GM21737 (cell line): ENCODE results near the gene PNMT.

Experiments used
- ATAC-seq: cut with Tn5 transposase; IDR thresholded peaks from one replicate; pipeline ENCODE4 v1.9.1; 2021; ENCODE audit warnings: mild to moderate bottlenecking, moderate library complexity; ENCODE audit not compliant: unreplicated experiment

Gene PNMT

GRCh38 chr17:39652587-39653315 lies 15.5 kb upstream of the PNMT start:
- ATAC-seq = no peak

GRCh38 chr17:39653316-39653661 lies 15.0 kb upstream of the PNMT start:
- ATAC-seq = no peak

GRCh38 chr17:39653662-39654331 lies 14.5 kb upstream of the PNMT start:
- ATAC-seq = no peak

- ATAC-seq = no peak
These were observed 13.1 kb upstream of the PNMT start for GRCh38 chr17:39655105-39655504.

GRCh38 chr17:39658346-39658745 lies 9.9 kb upstream of the PNMT start:
- no peak for ATAC-seq

- ATAC-seq = no peak
These were observed 9.5 kb upstream of the PNMT start for GRCh38 chr17:39658760-39659159.

DNA sequence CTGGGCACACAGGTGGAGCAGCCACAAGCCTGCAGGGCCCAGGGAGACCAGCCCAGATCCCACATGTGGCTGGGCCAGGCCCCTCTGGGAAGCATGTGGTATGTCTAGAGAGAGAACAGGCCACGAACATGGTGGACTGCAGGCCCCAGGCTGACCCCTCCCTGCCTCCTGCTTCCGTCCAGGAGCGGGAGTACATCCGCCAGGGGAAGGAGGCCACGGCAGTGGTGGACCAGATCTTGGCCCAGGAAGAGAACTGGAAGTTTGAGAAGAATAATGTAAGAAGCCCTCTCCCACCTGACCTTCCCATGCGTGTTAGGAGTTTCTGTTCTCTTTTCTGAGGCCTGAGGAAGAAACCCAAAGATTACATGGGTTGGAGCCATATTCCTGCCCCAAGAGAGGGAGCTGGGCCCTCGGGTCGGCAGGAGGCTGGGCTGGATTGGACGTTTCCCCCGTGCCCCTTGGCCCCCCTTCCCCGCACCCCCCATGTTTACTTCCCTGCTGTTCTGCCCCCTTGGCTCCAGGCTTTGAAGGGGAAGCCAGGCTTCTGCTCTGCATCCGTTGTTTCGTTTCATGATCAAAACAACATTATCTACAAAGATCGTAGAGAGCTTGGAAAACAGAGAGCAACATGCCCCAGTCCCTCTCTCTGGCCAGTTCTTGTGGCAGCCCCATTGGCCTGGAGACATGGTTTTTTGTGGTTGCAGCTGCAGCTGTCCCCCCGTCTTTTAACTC lies 8.8 kb upstream of the PNMT start:
- ATAC-seq = no peak

GRCh38 chr17:39660011-39660360 lies 8.3 kb upstream of the PNMT start:
- no peak for ATAC-seq

- ATAC-seq = no peak
These were observed 7.6 kb upstream of the PNMT start for GRCh38 chr17:39660397-39661385.

GRCh38 chr17:39661744-39662541 lies 6.3 kb upstream of the PNMT start:
- ATAC-seq = no peak

GRCh38 chr17:39662551-39663339 lies 5.5 kb upstream of the PNMT start:
- ATAC-seq = no peak

GRCh38 chr17:39663340-39663687 lies 4.9 kb upstream of the PNMT start:
- no peak for ATAC-seq

DNA sequence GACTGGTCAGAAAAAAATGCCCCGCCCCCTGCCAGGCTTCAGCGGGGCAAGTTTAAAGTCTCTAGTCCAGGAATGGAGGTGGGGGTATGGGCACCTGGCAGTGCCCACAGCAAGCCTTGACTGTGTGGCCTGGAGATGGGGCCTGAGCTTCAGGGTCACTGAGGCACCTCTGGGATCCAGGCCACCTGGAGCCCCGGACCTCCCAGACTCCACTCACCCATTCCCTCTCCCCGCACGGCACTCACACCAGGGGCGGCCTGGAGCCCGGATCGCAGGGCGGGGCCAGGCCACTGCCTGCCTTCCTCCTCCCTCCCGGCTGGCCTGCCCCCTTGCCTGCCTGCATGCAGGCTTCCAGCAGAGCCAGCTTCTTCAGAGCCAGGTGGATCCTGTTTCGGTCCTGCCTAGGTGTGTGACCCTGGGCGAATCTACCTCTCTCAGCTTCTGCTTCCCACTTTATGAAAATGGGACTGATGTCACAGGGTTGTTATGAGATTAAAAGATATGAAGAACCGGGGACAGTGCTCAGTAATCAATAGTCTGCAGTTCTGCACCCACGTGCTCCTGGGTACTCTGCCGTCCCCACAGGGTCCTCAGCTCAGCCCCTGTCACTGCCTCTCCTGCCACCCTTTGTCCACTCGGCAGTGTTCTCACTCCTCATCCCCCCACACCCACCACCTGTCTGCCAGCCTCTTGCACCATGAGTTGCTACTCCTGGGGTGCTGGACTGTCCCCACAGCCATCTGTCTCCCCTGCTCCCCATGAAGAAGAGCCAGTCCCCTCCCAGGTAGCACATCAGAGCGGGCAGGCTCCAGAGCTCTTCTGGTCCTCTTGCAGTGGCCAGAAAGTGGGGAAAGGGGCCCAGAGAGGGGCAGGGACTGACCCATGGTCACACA lies 4.3 kb upstream of the PNMT start:
- ATAC-seq = no peak

DNA sequence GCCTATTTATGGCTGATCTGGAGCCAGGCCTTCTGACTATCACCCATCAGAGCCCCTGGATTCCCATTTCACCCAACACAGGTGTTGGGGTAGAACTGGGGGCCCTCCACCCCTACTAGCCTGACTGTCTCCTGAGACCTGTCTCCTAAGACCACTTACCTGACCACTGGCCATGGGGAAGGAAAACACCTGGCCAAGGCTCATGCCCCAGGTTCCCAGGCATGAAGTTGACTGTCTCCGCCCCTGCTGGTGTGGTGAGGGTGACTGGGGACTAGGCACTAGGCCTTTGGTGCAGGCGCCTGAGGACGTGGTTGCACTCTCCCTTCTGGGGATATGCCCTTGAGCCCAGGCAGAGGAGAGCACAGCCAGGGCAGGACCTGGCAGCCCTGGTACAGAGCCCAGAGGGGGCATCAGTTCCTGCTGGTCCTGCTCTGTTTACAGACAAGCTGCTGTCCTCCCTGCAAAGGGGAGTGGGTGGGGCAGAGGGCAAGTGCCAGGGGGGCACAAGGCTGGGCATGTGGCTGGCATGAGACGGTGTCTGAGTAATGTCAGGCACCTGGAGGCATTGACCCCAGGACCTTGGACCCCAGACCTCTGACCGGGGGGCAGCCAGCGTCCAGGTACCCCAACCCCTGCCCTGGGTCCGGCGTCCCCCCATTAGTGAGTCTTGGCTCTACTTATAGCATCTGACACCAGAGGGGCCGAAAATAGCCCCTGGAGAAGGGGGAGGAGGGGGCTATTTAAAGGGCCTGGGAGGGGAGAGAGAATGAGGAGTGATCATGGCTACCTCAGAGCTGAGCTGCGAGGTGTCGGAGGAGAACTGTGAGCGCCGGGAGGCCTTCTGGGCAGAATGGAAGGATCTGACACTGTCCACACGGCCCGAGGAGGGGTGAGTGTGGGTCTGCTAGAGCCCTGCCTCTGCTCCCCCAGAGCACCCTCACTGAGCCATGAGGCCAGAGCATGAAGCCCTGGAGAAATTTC lies 3.4 kb upstream of the PNMT start, which contains the start of gene TCAP:
TCAP (plus strand) TSS at position 769 of the 981 bp plus-strand sequence; CDS start at position 780, 11 bp downstream.
- ATAC-seq = no peak

DNA sequence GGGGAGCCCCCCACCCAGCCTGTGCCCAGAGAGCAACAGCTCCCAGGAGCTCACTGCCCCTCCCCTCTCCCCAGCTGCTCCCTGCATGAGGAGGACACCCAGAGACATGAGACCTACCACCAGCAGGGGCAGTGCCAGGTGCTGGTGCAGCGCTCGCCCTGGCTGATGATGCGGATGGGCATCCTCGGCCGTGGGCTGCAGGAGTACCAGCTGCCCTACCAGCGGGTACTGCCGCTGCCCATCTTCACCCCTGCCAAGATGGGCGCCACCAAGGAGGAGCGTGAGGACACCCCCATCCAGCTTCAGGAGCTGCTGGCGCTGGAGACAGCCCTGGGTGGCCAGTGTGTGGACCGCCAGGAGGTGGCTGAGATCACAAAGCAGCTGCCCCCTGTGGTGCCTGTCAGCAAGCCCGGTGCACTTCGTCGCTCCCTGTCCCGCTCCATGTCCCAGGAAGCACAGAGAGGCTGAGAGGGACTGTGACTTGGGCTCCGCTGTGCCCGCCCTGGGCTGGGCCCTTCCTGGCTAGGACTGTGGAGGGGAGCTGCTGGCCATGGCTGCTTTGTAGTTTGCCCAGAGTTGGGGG lies 2.5 kb upstream of the PNMT start:
- no peak for ATAC-seq

DNA sequence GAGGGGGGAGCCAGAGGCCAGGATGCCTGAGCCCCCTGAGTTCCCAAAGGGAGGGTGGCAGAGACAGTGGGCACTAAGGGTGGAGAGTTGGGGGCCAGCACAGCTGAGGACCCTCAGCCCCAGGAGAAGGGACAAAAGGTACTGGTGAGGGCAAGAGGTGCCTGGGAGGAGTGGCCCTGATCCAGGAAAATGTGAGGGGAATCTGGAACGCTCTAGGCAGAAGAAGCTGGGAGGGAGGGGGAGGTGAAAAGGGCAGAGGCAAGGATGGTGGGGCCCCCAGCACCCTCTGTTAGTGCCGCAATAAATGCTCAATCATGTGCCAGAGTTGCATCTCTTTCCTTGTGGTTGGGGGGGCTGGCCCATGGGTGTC lies 2.0 kb upstream of the PNMT start:
- no peak for ATAC-seq
